B cell (primary cell): ENCODE measurements around the gene GART.

Experiments
- CTCF ChIP-seq: fragments of 200-600 bp; IDR thresholded peaks from one replicate; pipeline ENCODE4 v1.8.0; 2022; ENCODE audit warnings: antibody characterized with exemption, mild to moderate bottlenecking
- EZH2 ChIP-seq: IDR thresholded peaks from 2 replicates; pipeline ENCODE4 v1.6.1; 2012; ENCODE audit warnings: borderline replicate concordance, low read depth, mild to moderate bottlenecking, moderate library complexity, low read length; ENCODE audit not compliant: insufficient read depth, poor library complexity, severe bottlenecking

- TF ChIP-seq CTCF (no peak), EZH2 (no peak)
Measured at GRCh38 chr21:33586927-33587326, 45.0 kb upstream of the GART start.
